A673 (cell line): ENCODE data around the gene SCEL. TPM values are rescaled to one million over a fixed set of nuclear protein-coding genes. Genes with fewer than 3 reads are reported as not detected.
A peak's percentile ranks its signal among the peaks of the same experiment; 100 is the strongest.

Experiments used
- BruUV-seq: library from RNA; stranded (reverse); fragments of 400-500 nt; replicated peaks from 2 replicates; lab custom pipeline; 2021; lab: Mats Ljungman, UMichigan
- CTCF ChIA-PET: fragments of 300-600 bp; sonication (Branson Sonifier 250); formaldehyde crosslinking; loops from one replicate; lab custom pipeline; 2022; ENCODE audit warnings: antibody characterized with exemption; lab: Charles Lee
- POLR2A ChIA-PET: fragments of 300-600 bp; sonication (Branson Sonifier 250); formaldehyde crosslinking; loops from one replicate; lab custom pipeline; 2022; ENCODE audit warnings: antibody characterized with exemption; ENCODE audit not compliant: low non-redundant PET; lab: Charles Lee
- DNase-seq: peaks from one replicate; pipeline ENCODE4 v3.0.0-alpha.2; 2015; ENCODE audit warnings: low spot score
- H3K27ac ChIP-seq: fragments of 200-600 bp; sonication (generic); 2 replicates; pipeline ENCODE4 v1.5.1; 2016; ENCODE audit warnings: mixed run types, low read depth, mild to moderate bottlenecking, mixed read lengths, antibody characterized with exemption, low read length; ENCODE audit not compliant: poor library complexity, severe bottlenecking
- H3K27me3 ChIP-seq: fragments of 200-600 bp; sonication (generic); replicated peaks from 2 replicates; pipeline ENCODE4 v1.6.1; 2017; ENCODE audit warnings: mixed run types, low read depth, mild to moderate bottlenecking, mixed read lengths, antibody characterized with exemption, low read length; ENCODE audit not compliant: insufficient read depth, poor library complexity
- H3K36me3 ChIP-seq: fragments of 200-600 bp; sonication (generic); 2 replicates; pipeline ENCODE4 v1.6.1; 2016; ENCODE audit warnings: mixed run types, mild to moderate bottlenecking, mixed read lengths, antibody characterized with exemption, low read length; ENCODE audit not compliant: insufficient read depth, poor library complexity, severe bottlenecking
- H3K4me1 ChIP-seq: fragments of 200-600 bp; sonication (generic); 2 replicates; pipeline ENCODE4 v1.6.1; 2017; ENCODE audit warnings: mixed run types, mild to moderate bottlenecking, mixed read lengths, antibody characterized with exemption, low read length; ENCODE audit not compliant: insufficient read depth, poor library complexity, severe bottlenecking
- H3K4me3 ChIP-seq: fragments of 200-600 bp; sonication (generic); 2 replicates; pipeline ENCODE4 v1.5.1; 2016; ENCODE audit warnings: low read depth, mixed run types, mild to moderate bottlenecking, mixed read lengths, low read length; ENCODE audit not compliant: poor library complexity, severe bottlenecking
- H3K9me3 ChIP-seq: fragments of 200-600 bp; sonication (generic); 2 replicates; pipeline ENCODE4 v1.6.1; 2016; ENCODE audit warnings: mixed run types, low read depth, mild to moderate bottlenecking, mixed read lengths, antibody characterized with exemption, low read length; ENCODE audit not compliant: poor library complexity, severe bottlenecking
- CTCF ChIP-seq: fragments of 300-800, 200-600 bp; sonication (generic); conservative IDR thresholded peaks from 2 replicates; pipeline ENCODE4 v1.5.1; 2017; ENCODE audit warnings: low read depth, mild to moderate bottlenecking, antibody characterized with exemption, low read length, moderate library complexity, mixed read lengths
- EZH2 ChIP-seq: fragments of 200-600 bp; sonication (generic); IDR thresholded peaks from 2 replicates; pipeline ENCODE4 v1.6.1; 2017; ENCODE audit warnings: borderline replicate concordance, low read depth, mild to moderate bottlenecking, mixed read lengths, antibody characterized with exemption, low read length; ENCODE audit not compliant: poor library complexity, severe bottlenecking
- intact Hi-C: fragments of 100-400 bp; cut with micrococcal nuclease; formaldehyde crosslinking; loops from one replicate; pipeline ENCODE4 v1.10.0; 2022; ENCODE audit not compliant: unreplicated experiment
- total RNA-seq: library from RNA; stranded (reverse); gene quantifications from 2 replicates; pipeline ENCODE4 v1.2.3, GENCODE V29; 2021

SCEL gene
- total RNA-seq, 1 experiment from 2014 or later = not detected

- Histone ChIP-seq H3K4me1 (peaks cover 48% of the 10 kb centered on the region), H3K9me3 (no peaks in the 10 kb centered on the region), H3K27ac (peak overlapping the region; percentile 87), H3K36me3 (no peaks in the 10 kb centered on the region), H3K27me3 (no peaks in the 10 kb centered on the region), H3K4me3 (no peak overlapping the region)
- TF ChIP-seq EZH2 (no peak), CTCF (no peak)
- DNase-seq = peak; percentile 94
- intact Hi-C loops = no loop called here
- ChIA-PET POLR2A (no interaction called here), CTCF (interaction anchor here (0.6 to 0.9 kb wide), 2 partner anchors 9 to 197 kb away, joined by 3 to 5 read pairs; no protein-coding TSS in a partner anchor)
- no TSS peak for BruUV-seq
Observed at GRCh38 chr13:77584106-77584505, 48.6 kb downstream of the SCEL start.

- no peaks in the 10 kb centered on the region for H3K9me3 ChIP-seq
- POLR2A ChIA-PET = no interaction called here
- no peak overlapping the region for H3K4me3 ChIP-seq
- peak; percentile 96 for DNase-seq
- intact Hi-C loops = loop anchor here (1.0 to 10.0 kb wide), 3 partner anchors 98 to 530 kb away; no protein-coding TSS in a partner anchor
- H3K27ac ChIP-seq = peak overlapping the region; percentile 2
- CTCF ChIA-PET = interaction anchor here (0.6 to 1.0 kb wide), 3 partner anchors 98 to 188 kb away, joined by 3 to 12 read pairs (median 4); no protein-coding TSS in a partner anchor
- H3K27me3 ChIP-seq = no peaks in the 10 kb centered on the region
- TF ChIP-seq EZH2 (no peak), CTCF (no peak)
- peaks cover 32% of the 10 kb centered on the region for H3K4me1 ChIP-seq
- BruUV-seq = no TSS peak
- H3K36me3 ChIP-seq = no peaks in the 10 kb centered on the region
Observed at GRCh38 chr13:77595166-77595810, 59.8 kb downstream of the SCEL start.

DNA sequence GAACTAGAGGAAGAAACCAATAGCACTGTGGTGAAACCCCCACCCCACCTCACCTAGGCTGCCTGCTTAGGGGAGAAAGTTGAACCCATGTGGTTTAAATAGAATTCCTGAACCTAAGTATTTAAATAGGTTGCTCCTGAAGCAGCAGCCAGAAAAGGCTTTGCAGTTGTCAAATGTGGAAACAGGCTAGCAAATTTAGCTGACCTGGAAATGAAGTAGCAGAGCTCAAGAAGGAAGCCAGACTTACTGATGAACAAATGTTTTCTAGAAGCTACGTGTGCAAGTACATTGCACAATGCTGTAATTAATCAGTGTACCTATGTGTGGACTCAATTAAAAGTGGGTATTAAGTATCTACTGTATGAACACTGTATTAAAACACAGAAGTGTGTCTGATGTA lies 61.3 kb downstream of the SCEL start:
- no peaks in the 10 kb centered on the region for H3K9me3 ChIP-seq
- no peak overlapping the region for H3K27ac ChIP-seq
- CTCF ChIA-PET = no interaction called here
- no peak overlapping the region for H3K4me3 ChIP-seq
- intact Hi-C loops = loop anchor here (10.0 kb wide), 1 partner anchor 528 kb away; no protein-coding TSS in a partner anchor
- TF ChIP-seq CTCF (no peak), EZH2 (no peak)
- no peaks in the 10 kb centered on the region for H3K27me3 ChIP-seq
- H3K4me1 ChIP-seq = peaks cover 32% of the 10 kb centered on the region
- POLR2A ChIA-PET = no interaction called here
- no peaks in the 10 kb centered on the region for H3K36me3 ChIP-seq
- no TSS peak for BruUV-seq
- no peak for DNase-seq
